OCI-LY1 (cell line): Measurements from ENCODE around the gene TTC23L.

ENCODE experiments used
- H2AFZ ChIP-seq: fragments of 200-600 bp; sonication (generic), shearing (Covaris generic); 2 replicates; pipeline ENCODE4 v1.6.0; 2014; ENCODE audit warnings: antibody characterized with exemption, mild to moderate bottlenecking, low read length
- H3F3A ChIP-seq: fragments of 200-600 bp; sonication (generic), shearing (Covaris generic); 2 replicates; pipeline ENCODE4 v1.6.0; 2014; ENCODE audit warnings: mild to moderate bottlenecking, antibody characterized with exemption, low read length, moderate library complexity; ENCODE audit not compliant: insufficient read depth
- H3K27ac ChIP-seq: fragments of 200-600 bp; sonication (generic); 2 replicates; pipeline ENCODE4 v1.5.1; 2014; ENCODE audit warnings: low read length, mixed run types, mild to moderate bottlenecking, low read depth; ENCODE audit not compliant: poor library complexity, severe bottlenecking
- H3K27me3 ChIP-seq: fragments of 200-600 bp; sonication (generic); 2 replicates; pipeline ENCODE4 v1.6.0; 2014; ENCODE audit warnings: antibody characterized with exemption, mild to moderate bottlenecking, low read length, moderate library complexity; ENCODE audit not compliant: insufficient read depth
- H3K36me3 ChIP-seq: fragments of 200-600 bp; sonication (generic); 2 replicates; pipeline ENCODE4 v1.6.1; 2014; ENCODE audit warnings: mild to moderate bottlenecking, antibody characterized with exemption, low read length, moderate library complexity, mixed read lengths; ENCODE audit not compliant: insufficient read depth
- H3K4me1 ChIP-seq: fragments of 200-600 bp; sonication (generic); 2 replicates; pipeline ENCODE4 v1.5.1; 2014; ENCODE audit warnings: mild to moderate bottlenecking, low read length, moderate library complexity; ENCODE audit not compliant: insufficient read depth, severe bottlenecking
- H3K4me2 ChIP-seq: fragments of 200-600 bp; sonication (generic), shearing (Covaris generic); 2 replicates; pipeline ENCODE4 v1.6.1; 2014; ENCODE audit warnings: low read length
- H3K4me3 ChIP-seq: fragments of 200-600 bp; sonication (generic); 2 replicates; pipeline ENCODE4 v1.5.1; 2014; ENCODE audit warnings: low read length, low read depth, mild to moderate bottlenecking, mixed read lengths; ENCODE audit not compliant: poor library complexity, severe bottlenecking
- H3K79me2 ChIP-seq: fragments of 200-600 bp; shearing (Covaris generic); 2 replicates; pipeline ENCODE4 v1.6.1; 2016; ENCODE audit warnings: mixed run types, low read length, mixed read lengths; ENCODE audit not compliant: insufficient read depth
- H3K9ac ChIP-seq: fragments of 200-600 bp; sonication (generic), shearing (Covaris generic); 2 replicates; pipeline ENCODE4 v1.6.1; 2014; ENCODE audit warnings: mild to moderate bottlenecking, low read length, mixed read lengths
- H3K9me2 ChIP-seq: fragments of 200-600 bp; sonication (generic), shearing (Covaris generic); 2 replicates; pipeline ENCODE4 v1.6.1; 2014; ENCODE audit warnings: low read depth, mild to moderate bottlenecking, low read length, mixed read lengths
- H3K9me3 ChIP-seq: fragments of 200-600 bp; shearing (Covaris generic); 2 replicates; pipeline ENCODE4 v1.6.1; 2014; ENCODE audit warnings: low read length, mixed read lengths
- H4K20me1 ChIP-seq: fragments of 200-600 bp; sonication (generic), shearing (Covaris generic); 2 replicates; pipeline ENCODE4 v1.6.0; 2016; ENCODE audit warnings: mild to moderate bottlenecking, low read length; ENCODE audit not compliant: insufficient read depth
- EZH2 ChIP-seq: fragments of 200-600 bp; sonication (generic), shearing (Covaris generic); IDR thresholded peaks from 2 replicates; pipeline ENCODE4 v1.8.0; 2017; ENCODE audit warnings: borderline replicate concordance, mixed run types, mild to moderate bottlenecking, antibody characterized with exemption, low read length, moderate library complexity, mixed read lengths
- TF ChIP-seq, protein P1 (sequence below): fragments of 200-600 bp; sonication (generic), shearing (Covaris generic); IDR thresholded peaks from 2 replicates; pipeline ENCODE4 v1.5.1; 2017; ENCODE audit warnings: mild to moderate bottlenecking, antibody characterized with exemption, low read length, moderate library complexity, mixed read lengths

TTC23L gene

DNA sequence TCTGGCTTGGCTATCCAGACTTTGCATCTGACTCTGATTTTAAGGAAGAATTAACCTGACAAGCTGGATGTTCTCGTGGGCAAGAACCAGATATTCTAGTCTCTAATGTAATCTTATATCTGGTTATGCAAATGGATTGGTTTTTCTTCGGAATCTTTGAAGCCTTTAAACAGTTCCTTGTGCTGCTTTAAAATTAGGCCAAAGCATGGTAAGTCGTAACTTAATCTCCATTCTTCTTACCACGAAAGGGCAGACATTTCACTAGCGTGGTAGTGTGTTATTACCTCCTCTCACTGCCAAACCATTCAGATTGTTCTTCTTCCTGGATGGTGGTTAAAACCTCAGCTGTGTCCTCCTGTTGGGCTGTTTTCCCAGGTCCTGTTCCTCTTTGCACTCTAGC is 34.1 kb upstream of the TTC23L start:
- H2AFZ ChIP-seq, result no peak overlapping the region
- TF ChIP-seq, protein P1, sequence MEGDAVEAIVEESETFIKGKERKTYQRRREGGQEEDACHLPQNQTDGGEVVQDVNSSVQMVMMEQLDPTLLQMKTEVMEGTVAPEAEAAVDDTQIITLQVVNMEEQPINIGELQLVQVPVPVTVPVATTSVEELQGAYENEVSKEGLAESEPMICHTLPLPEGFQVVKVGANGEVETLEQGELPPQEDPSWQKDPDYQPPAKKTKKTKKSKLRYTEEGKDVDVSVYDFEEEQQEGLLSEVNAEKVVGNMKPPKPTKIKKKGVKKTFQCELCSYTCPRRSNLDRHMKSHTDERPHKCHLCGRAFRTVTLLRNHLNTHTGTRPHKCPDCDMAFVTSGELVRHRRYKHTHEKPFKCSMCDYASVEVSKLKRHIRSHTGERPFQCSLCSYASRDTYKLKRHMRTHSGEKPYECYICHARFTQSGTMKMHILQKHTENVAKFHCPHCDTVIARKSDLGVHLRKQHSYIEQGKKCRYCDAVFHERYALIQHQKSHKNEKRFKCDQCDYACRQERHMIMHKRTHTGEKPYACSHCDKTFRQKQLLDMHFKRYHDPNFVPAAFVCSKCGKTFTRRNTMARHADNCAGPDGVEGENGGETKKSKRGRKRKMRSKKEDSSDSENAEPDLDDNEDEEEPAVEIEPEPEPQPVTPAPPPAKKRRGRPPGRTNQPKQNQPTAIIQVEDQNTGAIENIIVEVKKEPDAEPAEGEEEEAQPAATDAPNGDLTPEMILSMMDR, result no peak
- no peak overlapping the region for H3K4me2 ChIP-seq
- no peak overlapping the region for H3K9ac ChIP-seq
- H3K79me2 ChIP-seq, result no peaks in the 10 kb centered on the region
- no peaks in the 10 kb centered on the region for H4K20me1 ChIP-seq
- H3K4me1 ChIP-seq, result no peaks in the 10 kb centered on the region
- H3K36me3 ChIP-seq, result no peaks in the 10 kb centered on the region
- H3K9me3 ChIP-seq, result no peaks in the 10 kb centered on the region
- no peak overlapping the region for H3K27ac ChIP-seq
- H3K4me3 ChIP-seq, result no peak overlapping the region
- no peaks in the 10 kb centered on the region for H3F3A ChIP-seq
- H3K27me3 ChIP-seq, result no peaks in the 10 kb centered on the region
- H3K9me2 ChIP-seq, result no peaks in the 10 kb centered on the region

DNA sequence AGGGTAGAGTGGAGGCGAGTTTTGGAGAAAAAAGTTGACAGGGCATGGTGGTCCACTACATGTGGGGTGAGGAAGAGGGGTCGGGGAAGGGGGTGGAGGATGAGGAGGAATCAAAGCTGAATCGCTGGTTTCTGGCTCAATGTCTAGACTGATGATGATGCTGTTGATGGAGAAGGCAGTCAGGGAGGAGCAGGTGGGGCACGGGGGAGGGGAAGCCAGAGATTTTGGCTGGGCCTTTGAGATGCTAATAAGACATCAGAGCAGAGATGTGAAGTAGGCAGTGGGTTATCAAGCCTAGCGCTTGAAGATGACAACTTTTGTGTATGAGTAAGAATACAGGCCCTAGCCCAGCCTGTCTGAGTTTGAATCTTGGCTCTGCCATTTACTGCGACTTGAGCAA is 32.4 kb upstream of the TTC23L start:
- Histone ChIP-seq H2AFZ (no peak overlapping the region), H3F3A (no peaks in the 10 kb centered on the region), H3K27ac (no peak overlapping the region), H3K4me1 (no peaks in the 10 kb centered on the region), H3K36me3 (no peaks in the 10 kb centered on the region), H3K9me2 (no peaks in the 10 kb centered on the region), H3K9ac (no peak overlapping the region), H3K9me3 (no peaks in the 10 kb centered on the region), H3K4me3 (no peak overlapping the region), H4K20me1 (no peaks in the 10 kb centered on the region), H3K4me2 (no peak overlapping the region), H3K79me2 (no peaks in the 10 kb centered on the region), H3K27me3 (no peaks in the 10 kb centered on the region)
- TF ChIP-seq, protein P1, result no peak
- TF ChIP-seq EZH2, result no peak

DNA sequence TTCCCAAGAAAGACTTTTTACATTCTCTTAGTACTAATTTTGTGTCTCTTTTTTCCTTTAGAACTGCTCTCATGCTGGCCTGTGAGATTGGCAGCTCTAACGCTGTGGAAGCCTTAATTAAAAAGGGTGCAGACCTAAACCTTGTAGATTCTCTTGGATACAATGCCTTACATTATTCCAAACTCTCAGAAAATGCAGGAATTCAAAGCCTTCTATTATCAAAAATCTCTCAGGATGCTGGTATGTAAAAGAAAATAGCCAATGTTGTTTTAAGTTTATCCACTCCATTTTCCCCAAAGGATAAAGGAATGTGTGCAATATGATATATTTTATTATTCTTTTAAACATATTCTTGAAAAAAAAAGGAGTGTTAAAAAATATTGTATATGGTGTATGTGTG is 27.3 kb upstream of the TTC23L start:
- Histone ChIP-seq H3F3A (no peaks in the 10 kb centered on the region), H3K9ac (no peak overlapping the region), H4K20me1 (no peaks in the 10 kb centered on the region), H3K27me3 (no peaks in the 10 kb centered on the region), H3K4me1 (no peaks in the 10 kb centered on the region), H3K27ac (no peak overlapping the region), H3K9me3 (no peaks in the 10 kb centered on the region), H3K79me2 (no peaks in the 10 kb centered on the region), H3K9me2 (no peaks in the 10 kb centered on the region), H2AFZ (no peak overlapping the region), H3K4me3 (no peak overlapping the region), H3K4me2 (no peak overlapping the region), H3K36me3 (no peaks in the 10 kb centered on the region)
- TF ChIP-seq, protein P1, result no peak
- no peak for TF ChIP-seq EZH2
